ENCODE data around the gene KIF3B. TPM values are rescaled to one million over a fixed set of nuclear protein-coding genes. Genes with fewer than 3 reads are reported as not detected.

Gene KIF3B
- total RNA-seq, 1 donor from 2014 or later: 16.9 TPM

- intact Hi-C loops (cut with micrococcal nuclease): loop anchor here (5.0 to 10.0 kb wide), 3 partner anchors 52 to 620 kb away; no protein-coding TSS in a partner anchor
Measured at GRCh38 chr20:32354592-32355416, 77.4 kb downstream of the KIF3B start.

- intact Hi-C loops (cut with micrococcal nuclease): loop anchor here (5.0 to 10.0 kb wide), 3 partner anchors 52 to 619 kb away; no protein-coding TSS in a partner anchor
Measured at GRCh38 chr20:32355417-32355841, 78.0 kb downstream of the KIF3B start.

GRCh38 chr20:32355907-32356621, 78.6 kb downstream of the KIF3B start:
- intact Hi-C loops (cut with micrococcal nuclease): loop anchor here (2.0 to 10.0 kb wide), 4 partner anchors 19 to 619 kb away; no protein-coding TSS in a partner anchor

- intact Hi-C loops (cut with micrococcal nuclease): loop anchor here (2.0 to 10.0 kb wide), 4 partner anchors 20 to 618 kb away; no protein-coding TSS in a partner anchor
Measured at GRCh38 chr20:32356622-32357374, 79.3 kb downstream of the KIF3B start.

- intact Hi-C loops (cut with micrococcal nuclease): loop anchor here (2.0 to 10.0 kb wide), 4 partner anchors 21 to 617 kb away; no protein-coding TSS in a partner anchor
Measured at GRCh38 chr20:32357375-32357868, 80.0 kb downstream of the KIF3B start.

GRCh38 chr20:32357869-32358631, 80.6 kb downstream of the KIF3B start, which contains the start of gene ASXL1:
TSS of gene ASXL1 (plus strand) at chr20:32358331. CDS start at chr20:32358776, 445 bp downstream.
- intact Hi-C loops (cut with micrococcal nuclease): loop anchor here (1.0 to 10.0 kb wide), 10 partner anchors 21 to 617 kb away; partner anchors contain the start of genes PDRG1, PLAGL2, POFUT1 and TM9SF4

- intact Hi-C loops (cut with micrococcal nuclease): loop anchor here (1.0 to 10.0 kb wide), 9 partner anchors 29 to 616 kb away; partner anchors contain the start of genes PDRG1, PLAGL2, POFUT1 and TM9SF4
Measured at GRCh38 chr20:32358632-32358882, 81.1 kb downstream of the KIF3B start.

- intact Hi-C loops (cut with micrococcal nuclease): loop anchor here (1.0 to 10.0 kb wide), 9 partner anchors 28 to 616 kb away; partner anchors contain the start of genes PDRG1, PLAGL2, POFUT1 and TM9SF4
Measured at GRCh38 chr20:32358883-32359632, 81.6 kb downstream of the KIF3B start.

GRCh38 chr20:32359633-32360332, 82.3 kb downstream of the KIF3B start:
- intact Hi-C loops (cut with micrococcal nuclease): loop anchor here (2.0 to 10.0 kb wide), 6 partner anchors 48 to 615 kb away; partner anchors contain the start of gene PDRG1

GRCh38 chr20:32360333-32360634, 82.8 kb downstream of the KIF3B start:
- intact Hi-C loops (cut with micrococcal nuclease): no loop called here

- intact Hi-C loops (cut with micrococcal nuclease): no loop called here
Measured at GRCh38 chr20:32362901-32363364, 85.5 kb downstream of the KIF3B start.

- intact Hi-C loops (cut with micrococcal nuclease): no loop called here
Measured at GRCh38 chr20:32363492-32363891, 86.0 kb downstream of the KIF3B start.

GRCh38 chr20:32364554-32365208, 87.2 kb downstream of the KIF3B start:
- intact Hi-C loops (cut with micrococcal nuclease): no loop called here

- intact Hi-C loops (cut with micrococcal nuclease): no loop called here
Measured at GRCh38 chr20:32365564-32365963, 88.1 kb downstream of the KIF3B start.

- intact Hi-C loops (cut with micrococcal nuclease): no loop called here
Measured at GRCh38 chr20:32366380-32366779, 88.9 kb downstream of the KIF3B start.

GRCh38 chr20:32368323-32368722, 90.9 kb downstream of the KIF3B start:
- intact Hi-C loops (cut with micrococcal nuclease): no loop called here

GRCh38 chr20:32368925-32369324, 91.5 kb downstream of the KIF3B start:
- intact Hi-C loops (cut with micrococcal nuclease): no loop called here

- intact Hi-C loops (cut with micrococcal nuclease): no loop called here
Measured at GRCh38 chr20:32370897-32371296, 93.4 kb downstream of the KIF3B start.
